ENCODE results near the gene MDFI. TPM values are rescaled to one million over a fixed set of nuclear protein-coding genes. Genes with fewer than 3 reads are reported as not detected.

The MDFI gene
- polyA plus RNA-seq, 5 donors: 88.2 to 185 (median 121) TPM

DNA sequence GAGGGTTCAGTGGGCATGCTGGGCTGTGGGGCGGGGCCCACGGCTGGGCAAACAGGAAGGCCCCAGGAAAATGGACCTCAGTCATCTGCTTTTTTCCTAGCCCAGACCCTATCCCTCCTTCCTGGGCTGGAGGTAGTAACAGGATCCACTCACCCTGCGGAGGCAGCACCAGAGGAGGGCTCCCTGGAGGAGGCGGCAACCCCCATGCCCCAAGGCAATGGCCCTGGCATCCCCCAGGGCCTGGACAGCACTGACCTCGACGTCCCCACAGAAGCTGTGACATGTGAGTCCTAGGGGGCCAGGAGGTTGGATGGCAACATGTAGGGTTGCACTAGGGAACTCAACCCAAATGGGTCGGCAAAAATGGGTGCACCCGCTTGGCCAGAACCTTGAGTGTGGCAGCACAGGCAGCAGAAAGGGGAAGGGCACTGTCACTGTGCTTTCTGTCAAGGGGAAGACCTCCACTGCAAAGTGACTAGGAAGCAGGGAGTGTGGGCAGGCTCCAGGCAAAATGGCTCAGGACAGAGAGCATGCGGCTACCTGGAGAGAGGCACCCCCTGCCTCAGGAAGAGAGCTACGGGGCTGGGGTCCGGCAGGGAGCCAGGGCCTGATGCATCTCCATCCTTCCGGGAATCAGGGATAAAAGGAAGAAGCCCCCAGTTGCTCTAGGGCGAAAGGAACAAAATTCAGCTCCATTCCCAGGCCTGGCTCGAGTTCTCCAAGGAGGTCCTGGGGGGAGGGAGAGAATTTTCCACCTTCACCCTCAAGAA is 7.9 kb downstream of the MDFI start:
- no peak for DNase-seq

DNA sequence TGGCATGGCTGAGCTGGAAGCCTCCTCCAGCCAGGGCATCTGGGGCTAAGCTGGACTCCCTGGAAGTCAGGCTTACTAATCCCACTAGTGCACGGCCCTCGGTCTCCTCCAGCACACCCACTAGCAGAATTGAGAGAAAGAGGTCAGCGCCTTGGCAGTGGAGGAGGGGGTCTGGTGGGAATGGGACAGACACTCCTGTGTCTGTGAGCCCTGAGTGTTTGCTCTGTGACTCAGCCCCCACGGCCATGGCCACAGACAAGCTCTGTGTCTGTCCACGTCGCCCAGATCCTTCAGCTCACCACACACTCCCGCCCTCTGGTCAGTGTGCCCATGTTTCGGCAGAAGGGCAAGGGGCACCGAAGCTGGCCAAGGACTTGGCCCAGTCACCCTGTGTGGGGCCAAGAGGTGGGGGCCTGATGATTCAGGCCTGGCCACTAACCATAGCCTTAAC is 8.8 kb downstream of the MDFI start:
- no peak for DNase-seq

GRCh38 chr6:41648070-41648585 is 9.9 kb downstream of the MDFI start:
- DNase-seq: no peak

DNA sequence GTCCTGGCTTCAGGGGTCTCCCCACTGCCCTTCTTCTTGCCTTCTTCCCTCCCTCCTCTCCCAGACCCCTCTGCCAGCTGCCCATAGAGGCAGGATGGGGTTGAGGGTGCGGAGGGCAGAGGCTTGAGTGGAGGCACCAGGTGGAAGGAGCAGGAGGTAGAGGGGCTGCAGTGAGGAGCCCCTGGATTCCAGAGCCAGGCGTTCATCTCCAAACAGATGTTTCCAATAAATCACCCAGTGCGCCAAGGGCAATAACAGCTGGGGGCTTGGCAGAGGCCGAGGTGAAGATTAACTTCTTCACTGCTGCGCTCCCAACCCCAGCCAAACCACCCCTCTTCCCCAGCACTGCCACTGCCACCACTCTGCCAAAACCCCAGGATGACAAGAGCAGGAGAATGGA is 10.7 kb downstream of the MDFI start:
- DNase-seq: no peak

DNA sequence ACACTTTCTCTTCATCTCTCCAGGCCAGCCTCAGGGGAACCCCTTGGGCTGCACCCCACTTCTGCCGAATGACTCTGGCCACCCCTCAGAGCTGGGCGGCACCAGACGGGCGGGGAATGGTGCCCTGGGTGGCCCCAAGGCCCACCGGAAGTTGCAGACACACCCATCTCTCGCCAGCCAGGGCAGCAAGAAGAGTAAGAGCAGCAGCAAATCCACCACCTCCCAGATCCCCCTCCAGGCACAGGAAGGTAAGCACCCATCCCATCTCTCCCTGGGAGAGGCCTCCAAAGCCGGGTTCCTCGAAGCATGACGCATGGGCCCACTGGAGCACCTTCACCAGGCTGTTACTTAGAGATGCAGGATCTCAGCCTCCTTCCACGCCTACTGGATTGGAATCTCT is 11.3 kb downstream of the MDFI start:
- no peak for DNase-seq

GRCh38 chr6:41650120-41650519 is 11.9 kb downstream of the MDFI start:
- no peak for DNase-seq

DNA sequence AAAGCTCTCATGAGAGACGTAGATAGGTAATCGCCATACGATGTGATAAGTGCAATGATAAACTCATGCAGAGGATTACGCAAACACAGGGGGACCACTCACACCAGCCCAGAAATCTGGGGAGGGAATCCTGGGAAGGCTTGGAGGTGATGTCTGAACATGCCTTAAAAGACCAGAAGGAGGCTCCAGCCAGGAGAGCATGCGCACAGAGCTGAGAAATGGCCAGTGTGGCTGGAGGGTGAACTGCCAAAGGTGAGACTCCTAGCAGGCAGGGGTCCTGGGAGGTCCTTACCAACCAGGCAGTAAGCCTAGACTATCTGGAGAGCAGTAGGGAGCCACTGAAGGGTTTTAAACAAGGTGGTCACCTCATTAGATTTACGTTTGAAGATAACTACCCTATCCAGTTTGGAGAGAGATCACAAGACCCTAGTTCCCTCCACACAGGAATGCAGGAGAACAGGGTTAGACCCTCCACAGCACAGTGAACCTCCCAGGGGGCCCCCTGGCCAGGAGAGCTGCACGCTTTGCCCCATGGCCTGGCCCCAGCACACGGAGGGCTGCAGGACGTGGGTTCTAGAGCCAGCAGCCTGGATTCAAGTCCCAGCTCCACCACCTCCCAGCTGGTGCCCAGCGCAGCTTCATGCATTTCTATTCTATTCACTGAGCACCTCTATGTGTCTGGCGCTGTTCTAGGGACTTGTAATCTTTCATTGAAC is 13.1 kb downstream of the MDFI start:
- DNase-seq: no peak

GRCh38 chr6:41651962-41652657 is 13.8 kb downstream of the MDFI start:
- no peak for DNase-seq

DNA sequence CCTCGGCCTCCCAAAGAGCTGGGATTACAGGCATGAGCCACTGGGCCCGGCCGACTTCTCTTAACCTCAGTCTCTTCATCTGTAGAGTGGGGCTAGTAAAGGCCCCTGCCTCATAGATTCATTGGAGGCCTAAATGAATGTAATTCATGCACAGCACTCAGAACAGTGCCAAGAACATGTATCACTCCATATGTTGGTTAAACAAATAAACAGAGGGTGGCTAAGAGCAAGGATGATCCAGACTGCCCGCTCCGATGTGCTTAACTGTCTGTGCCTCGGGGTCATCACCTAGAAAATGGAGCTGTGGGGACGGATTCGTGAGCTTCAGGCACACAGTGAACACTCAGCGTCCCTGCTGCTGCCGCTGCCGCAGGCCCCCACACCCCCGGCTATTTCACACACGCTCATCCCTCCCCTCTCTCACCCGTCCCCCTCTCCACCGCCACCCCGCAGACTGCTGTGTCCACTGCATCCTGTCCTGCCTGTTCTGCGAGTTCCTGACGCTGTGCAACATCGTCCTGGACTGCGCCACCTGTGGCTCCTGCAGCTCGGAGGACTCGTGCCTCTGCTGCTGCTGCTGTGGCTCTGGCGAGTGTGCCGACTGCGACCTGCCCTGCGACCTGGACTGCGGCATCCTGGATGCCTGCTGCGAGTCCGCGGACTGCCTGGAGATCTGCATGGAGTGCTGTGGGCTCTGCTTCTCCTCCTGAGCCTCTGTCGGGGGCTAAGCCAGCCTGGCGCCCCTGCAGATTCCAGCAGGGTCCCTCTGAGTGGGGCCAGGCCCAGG is 14.8 kb downstream of the MDFI start:
- DNase-seq: peak; percentile 53 to 58

DNA sequence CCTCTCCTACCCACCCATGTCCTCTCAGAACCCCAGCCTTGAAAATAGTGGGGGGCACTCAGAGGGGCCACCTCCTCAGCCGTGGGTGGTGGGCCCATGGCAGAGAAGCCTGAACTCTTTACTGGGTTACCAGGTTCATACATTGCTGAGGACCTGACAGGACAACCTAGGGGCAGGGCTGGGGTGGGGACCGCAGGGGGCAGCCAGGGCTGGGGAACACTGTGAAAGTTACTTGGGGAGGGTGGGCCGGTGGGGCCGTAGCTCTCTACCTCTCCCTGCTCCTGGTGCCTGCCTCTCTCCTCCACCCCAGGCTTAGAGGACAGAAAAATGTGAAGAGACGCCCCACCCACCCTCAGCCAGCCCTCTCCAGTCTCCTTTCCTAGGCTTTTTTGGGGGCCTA is 15.4 kb downstream of the MDFI start:
- DNase-seq: no peak

DNA sequence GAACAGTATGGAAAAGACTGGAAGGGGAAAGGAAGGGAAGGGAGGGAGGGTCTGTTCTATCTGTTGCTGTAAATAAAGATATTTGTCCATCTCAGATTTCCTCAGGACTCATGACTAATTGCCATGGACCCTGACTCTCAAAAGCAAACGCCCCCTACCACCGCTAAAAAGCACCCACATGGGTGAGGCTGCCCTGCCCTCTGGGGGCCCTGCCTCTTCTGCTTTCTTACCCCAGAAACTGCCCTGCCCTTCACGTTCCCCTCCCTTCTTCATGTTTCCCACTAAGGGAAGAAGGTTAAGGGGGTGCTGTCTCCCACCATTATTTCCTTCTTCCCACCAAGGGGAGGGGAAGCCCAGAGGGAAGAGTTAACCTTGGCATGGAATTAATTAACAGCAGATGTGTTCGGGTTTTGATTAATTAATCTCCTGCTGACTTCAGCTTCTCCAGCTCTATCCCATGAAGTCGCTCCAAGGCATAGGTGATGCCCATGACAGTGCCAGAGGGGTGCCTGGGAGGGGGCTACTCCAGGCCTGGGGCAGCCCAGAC is 16.0 kb downstream of the MDFI start:
- no peak for DNase-seq

- DNase-seq: no peak
Observed at GRCh38 chr6:41654698-41655151, 16.5 kb downstream of the MDFI start.

DNA sequence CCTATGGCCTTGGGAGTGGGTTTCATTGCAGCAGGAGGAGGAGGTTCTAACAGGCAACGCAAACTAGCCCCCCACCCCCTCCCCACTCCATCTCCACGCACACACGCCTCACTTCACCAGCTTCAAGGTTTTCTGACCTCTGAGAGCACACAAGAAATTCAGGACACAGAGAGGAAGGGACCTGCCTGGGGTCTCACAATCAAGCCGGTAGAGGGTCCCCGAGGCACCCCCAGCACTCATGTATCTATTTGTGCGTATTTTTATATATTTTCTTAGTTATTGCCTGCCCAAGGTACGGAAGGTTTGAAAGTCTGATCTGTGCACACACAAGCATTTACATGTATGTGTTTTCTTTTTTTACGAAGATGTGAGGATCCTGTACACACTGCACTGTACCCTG is 16.9 kb downstream of the MDFI start:
- no peak for DNase-seq

- no peak for DNase-seq
Observed at GRCh38 chr6:41655646-41656001, 17.4 kb downstream of the MDFI start.

DNA sequence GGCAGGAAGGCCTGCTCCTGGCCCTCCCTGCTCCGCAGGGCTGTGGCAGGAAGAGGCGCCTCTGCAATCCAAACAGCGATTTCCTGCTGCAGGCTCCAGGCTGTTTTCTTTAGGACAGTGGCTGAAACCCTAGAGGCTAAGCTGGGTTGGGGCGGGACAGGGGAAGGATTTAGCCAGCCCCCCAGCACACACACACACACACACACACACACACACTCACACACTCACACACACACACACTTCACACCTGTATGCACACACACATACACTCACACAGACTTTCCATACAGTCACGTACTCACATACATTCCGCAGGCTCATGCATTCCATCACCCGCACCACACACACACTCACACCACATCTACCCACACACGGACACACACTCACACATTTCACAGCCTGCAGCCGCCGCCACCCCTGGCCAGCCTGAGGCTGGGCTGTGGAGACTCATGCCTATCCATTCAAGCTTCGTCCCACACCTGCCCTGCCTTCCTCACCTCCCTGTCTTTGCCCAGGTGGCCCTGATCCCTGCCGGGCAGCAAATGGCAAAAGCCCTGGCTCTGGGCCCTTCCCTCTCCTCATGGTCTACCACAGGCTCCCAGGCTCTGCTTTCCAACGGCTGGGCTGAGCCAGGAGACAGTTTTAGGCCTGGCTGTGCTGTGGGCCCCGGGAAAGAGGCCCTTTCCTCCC is 17.9 kb downstream of the MDFI start:
- peak; percentile 68 to 71 for DNase-seq

- DNase-seq: no peak
Observed at GRCh38 chr6:41657131-41658094, 19.1 kb downstream of the MDFI start.

DNA sequence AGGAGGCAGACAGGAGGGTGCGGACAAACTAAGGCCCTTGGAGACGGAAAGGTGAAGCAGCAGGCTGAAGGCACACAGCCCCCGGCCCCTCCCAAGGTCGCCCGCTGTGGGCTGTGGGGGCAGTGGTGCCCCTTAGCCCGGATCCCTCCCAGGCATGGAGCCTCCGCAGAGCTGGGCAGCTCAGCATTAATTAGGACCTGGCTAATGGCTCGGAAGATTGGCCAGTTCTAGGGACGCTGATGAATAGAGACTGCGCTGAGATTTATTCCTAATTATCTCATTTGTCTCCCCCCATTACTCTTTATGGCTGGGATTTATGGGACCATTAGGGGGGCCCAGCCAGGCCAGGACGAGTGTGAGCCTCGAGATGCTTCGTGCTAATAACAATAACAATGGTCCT is 20.4 kb downstream of the MDFI start:
- DNase-seq: no peak

GRCh38 chr6:41659935-41660334 is 21.7 kb downstream of the MDFI start:
- DNase-seq: no peak

GRCh38 chr6:41663568-41663967 is 25.3 kb downstream of the MDFI start:
- DNase-seq: no peak

DNA sequence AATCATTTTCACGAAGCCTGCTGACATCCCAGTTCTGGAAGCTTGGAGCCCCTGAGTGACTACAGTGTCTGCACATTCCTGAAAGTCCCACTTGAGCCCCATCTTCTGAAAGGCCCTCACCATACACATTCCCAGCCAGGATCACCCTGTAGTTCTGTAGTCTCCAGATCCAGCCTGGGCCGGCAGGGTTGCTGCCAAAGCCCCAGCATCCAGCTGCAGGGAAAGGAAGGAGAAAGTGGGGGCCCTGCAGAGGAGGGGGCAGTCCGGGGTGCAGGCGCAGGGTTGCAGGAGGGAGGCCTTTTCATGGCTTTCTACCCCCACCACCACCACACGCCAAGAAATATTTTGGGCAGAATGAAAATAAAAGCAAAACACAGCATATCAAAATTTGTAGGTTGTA is 26.0 kb downstream of the MDFI start:
- DNase-seq: no peak

All from right lung (tissue), 5 donors.